Trophoblast cell (in vitro differentiated cells and primary cell): Measurements from ENCODE around the gene PSD4.
A peak's percentile ranks its signal among the peaks of the same experiment; 100 is the strongest.

ENCODE experiments used
- DNase-seq, 2 donors: peaks; one replicate each; pipeline ENCODE4 v3.0.0-alpha.2; 2016
- H2AFZ ChIP-seq: 2 replicates; pipeline ENCODE4 v1.6.1; 2013; ENCODE audit warnings: low read length, moderate library complexity, mild to moderate bottlenecking; ENCODE audit not compliant: insufficient read depth, poor library complexity
- H2AK5ac ChIP-seq: 2 replicates; pipeline ENCODE4 v1.6.1; 2013; ENCODE audit warnings: mild to moderate bottlenecking, low read length
- H2BK120ac ChIP-seq: 2 replicates; pipeline ENCODE4 v1.6.1; 2013; ENCODE audit warnings: low read length, mild to moderate bottlenecking, moderate library complexity; ENCODE audit not compliant: insufficient read depth, poor library complexity
- H2BK12ac ChIP-seq: 2 replicates; pipeline ENCODE4 v1.6.1; 2013; ENCODE audit warnings: mild to moderate bottlenecking, low read length, moderate library complexity
- H2BK5ac ChIP-seq: 2 replicates; pipeline ENCODE4 v1.6.1; 2013; ENCODE audit warnings: low read length, low read depth, moderate library complexity, mild to moderate bottlenecking; ENCODE audit not compliant: poor library complexity
- H3K14ac ChIP-seq: 2 replicates; pipeline ENCODE4 v1.6.1; 2013; ENCODE audit warnings: mild to moderate bottlenecking, low read length
- H3K18ac ChIP-seq: 2 replicates; pipeline ENCODE4 v1.6.1; 2013; ENCODE audit warnings: mild to moderate bottlenecking, low read length
- H3K23ac ChIP-seq: 2 replicates; pipeline ENCODE4 v1.6.1; 2013; ENCODE audit warnings: low read length
- H3K27ac ChIP-seq: 2 replicates; pipeline ENCODE4 v1.5.1; 2013; ENCODE audit warnings: low read depth, mild to moderate bottlenecking, inconsistent platforms, low read length, moderate library complexity
- H3K27me3 ChIP-seq: 2 replicates; pipeline ENCODE4 v1.6.1; 2013; ENCODE audit warnings: inconsistent platforms, mild to moderate bottlenecking, low read length, moderate library complexity; ENCODE audit not compliant: insufficient read depth
- H3K36me3 ChIP-seq, 2 experiments: 1 replicate in 1 of 2; 2 replicates in 1 of 2; pipeline ENCODE4 v1.6.1; 2013; ENCODE audit warnings: low read length in 2 of 2, mild to moderate bottlenecking in 2 of 2, moderate library complexity in 1 of 2; ENCODE audit not compliant: insufficient read depth in 2 of 2, control insufficient read depth in 1 of 2
- H3K4ac ChIP-seq: 2 replicates; pipeline ENCODE4 v1.6.1; 2013; ENCODE audit warnings: low read depth, mild to moderate bottlenecking, low read length, moderate library complexity
- H3K4me1 ChIP-seq, 2 experiments: 1 replicate in 1 of 2; 2 replicates in 1 of 2; pipeline ENCODE4 v1.6.1; 2013; ENCODE audit warnings: low read length in 2 of 2, mild to moderate bottlenecking in 2 of 2, moderate library complexity in 1 of 2; ENCODE audit not compliant: insufficient read depth in 2 of 2, control insufficient read depth in 1 of 2
- H3K4me2 ChIP-seq: 2 replicates; pipeline ENCODE4 v1.6.1; 2013; ENCODE audit warnings: inconsistent platforms, mild to moderate bottlenecking, low read length, moderate library complexity
- H3K4me3 ChIP-seq: 2 replicates; pipeline ENCODE4 v1.5.1; 2013; ENCODE audit warnings: mild to moderate bottlenecking, low read depth, low read length, inconsistent platforms
- H3K79me1 ChIP-seq: one replicate; pipeline ENCODE4 v1.6.1; 2013; ENCODE audit warnings: low read length
- H3K79me2 ChIP-seq: 2 replicates; pipeline ENCODE4 v1.6.1; 2013; ENCODE audit warnings: low read length, mild to moderate bottlenecking; ENCODE audit not compliant: control insufficient read depth, insufficient read depth, poor library complexity
- H3K9ac ChIP-seq: 2 replicates; pipeline ENCODE4 v1.6.1; 2013; ENCODE audit warnings: mild to moderate bottlenecking, low read length
- H3K9me3 ChIP-seq: 2 replicates; pipeline ENCODE4 v1.6.1; 2013; ENCODE audit warnings: low read depth, mild to moderate bottlenecking, control low read depth, inconsistent platforms, low read length; ENCODE audit not compliant: insufficient read depth
- H4K12ac ChIP-seq: 2 replicates; pipeline ENCODE4 v1.6.1; 2013; ENCODE audit warnings: low read depth, mild to moderate bottlenecking, low read length, moderate library complexity
- H4K8ac ChIP-seq: 2 replicates; pipeline ENCODE4 v1.6.1; 2013; ENCODE audit warnings: low read depth, mild to moderate bottlenecking, low read length, moderate library complexity
- H4K91ac ChIP-seq: one replicate; pipeline ENCODE4 v1.6.1; 2013; ENCODE audit warnings: low read depth, mild to moderate bottlenecking, low read length, moderate library complexity
- WGBS: extraction: QIAGEN DNeasy Blood & Tissue Kit; methylation state at CpG from one replicate; pipeline ENCODE4 v1.1.7; 2013; ENCODE audit warnings: missing lambda C conversion rate; ENCODE audit not compliant: insufficient read length, insufficient coverage; ENCODE audit errors: extremely low coverage; 5-methylcytosine and 5-hydroxymethylcytosine counted together

PSD4 gene

GRCh38 chr2:113182471-113183260, 8.9 kb downstream of the PSD4 start:
- no peak overlapping the region for H3K4ac ChIP-seq
- H4K91ac ChIP-seq = no peak overlapping the region
- H3K4me2 ChIP-seq = no peak overlapping the region
- no peak overlapping the region for H2BK120ac ChIP-seq
- no peak overlapping the region for H4K8ac ChIP-seq
- H3K79me2 ChIP-seq = no peaks in the 10 kb centered on the region
- no peak overlapping the region for H2AK5ac ChIP-seq
- H3K79me1 ChIP-seq = peaks cover 17% of the 10 kb centered on the region
- no peak overlapping the region for H3K4me3 ChIP-seq
- H3K4me1 ChIP-seq = peaks cover 19 to 26% of the 10 kb centered on the region in 2 experiments
- no peak overlapping the region for H2BK12ac ChIP-seq
- peaks cover 10 to 15% of the 10 kb centered on the region in 2 experiments for H3K36me3 ChIP-seq
- no peak overlapping the region for H3K23ac ChIP-seq
- H4K12ac ChIP-seq = no peak overlapping the region
- no peak overlapping the region for H3K18ac ChIP-seq
- no peak overlapping the region for H3K9ac ChIP-seq
- peaks cover 1% of the 10 kb centered on the region for H3K9me3 ChIP-seq
- H2AFZ ChIP-seq = no peak overlapping the region
- no peak overlapping the region for H2BK5ac ChIP-seq
- no peaks in the 10 kb centered on the region for H3K27me3 ChIP-seq
- WGBS = no CpG with 5 or more reads among the region's 15 CpGs
- no peak overlapping the region for H3K14ac ChIP-seq
- H3K27ac ChIP-seq = no peak overlapping the region
- no peak for DNase-seq

- H3K9ac ChIP-seq = no peak overlapping the region
- H2AFZ ChIP-seq = no peak overlapping the region
- H4K12ac ChIP-seq = no peak overlapping the region
- H3K4me1 ChIP-seq = peaks cover 15 to 23% of the 10 kb centered on the region in 2 experiments
- peaks cover 16% of the 10 kb centered on the region for H3K79me1 ChIP-seq
- no CpG with 5 or more reads among the region's 8 CpGs for whole genome bisulfite sequencing
- no peak for DNase-seq
- H4K8ac ChIP-seq = no peak overlapping the region
- no peak overlapping the region for H3K18ac ChIP-seq
- no peak overlapping the region for H4K91ac ChIP-seq
- H3K27me3 ChIP-seq = no peaks in the 10 kb centered on the region
- no peak overlapping the region for H3K4me2 ChIP-seq
- H3K14ac ChIP-seq = peak overlapping the region; percentile 22
- no peak overlapping the region for H3K4ac ChIP-seq
- H2BK12ac ChIP-seq = no peak overlapping the region
- peaks cover 10 to 15% of the 10 kb centered on the region in 2 experiments for H3K36me3 ChIP-seq
- H3K27ac ChIP-seq = no peak overlapping the region
- no peak overlapping the region for H3K4me3 ChIP-seq
- peaks cover 1% of the 10 kb centered on the region for H3K9me3 ChIP-seq
- H2BK5ac ChIP-seq = no peak overlapping the region
- no peak overlapping the region for H2BK120ac ChIP-seq
- no peaks in the 10 kb centered on the region for H3K79me2 ChIP-seq
- no peak overlapping the region for H3K23ac ChIP-seq
- no peak overlapping the region for H2AK5ac ChIP-seq
Measured at GRCh38 chr2:113183264-113183663, 9.5 kb downstream of the PSD4 start.

- Histone ChIP-seq H3K79me2 (no peaks in the 10 kb centered on the region), H2BK120ac (no peak overlapping the region), H3K9ac (no peak overlapping the region), H3K27ac (no peak overlapping the region), H3K14ac (no peak overlapping the region), H4K91ac (no peak overlapping the region), H3K27me3 (no peaks in the 10 kb centered on the region), H3K9me3 (peaks cover 1% of the 10 kb centered on the region), H2AK5ac (no peak overlapping the region), H3K18ac (no peak overlapping the region), H2BK5ac (no peak overlapping the region), H3K23ac (no peak overlapping the region), H3K4me3 (no peak overlapping the region), H3K79me1 (peaks cover 13% of the 10 kb centered on the region), H3K36me3 (peaks cover 10 to 15% of the 10 kb centered on the region in 2 experiments), H2AFZ (no peak overlapping the region), H3K4me2 (no peak overlapping the region), H4K12ac (no peak overlapping the region), H3K4ac (no peak overlapping the region), H2BK12ac (no peak overlapping the region), H3K4me1 (peaks cover 12 to 20% of the 10 kb centered on the region in 2 experiments), H4K8ac (no peak overlapping the region)
- DNase-seq = no peak
- WGBS = no CpG with 5 or more reads among the region's 2 CpGs
Measured at GRCh38 chr2:113183703-113184102, 9.9 kb downstream of the PSD4 start.

- Histone ChIP-seq H3K9me3 (peaks cover 1% of the 10 kb centered on the region), H3K9ac (no peak overlapping the region), H3K4me3 (no peak overlapping the region), H3K4ac (no peak overlapping the region), H2BK5ac (no peak overlapping the region), H4K12ac (no peak overlapping the region), H4K91ac (no peak overlapping the region), H3K18ac (peak overlapping the region; percentile 62), H3K27me3 (no peaks in the 10 kb centered on the region), H3K79me2 (no peaks in the 10 kb centered on the region), H2AFZ (no peak overlapping the region), H3K79me1 (peaks cover 8% of the 10 kb centered on the region), H3K36me3 (peaks cover 10 to 15% of the 10 kb centered on the region in 2 experiments), H4K8ac (no peak overlapping the region), H3K27ac (no peak overlapping the region), H3K23ac (no peak overlapping the region), H3K14ac (no peak overlapping the region), H3K4me2 (no peak overlapping the region), H2BK120ac (no peak overlapping the region), H2AK5ac (no peak overlapping the region), H3K4me1 (peaks cover 7 to 15% of the 10 kb centered on the region in 2 experiments), H2BK12ac (peak overlapping the region; percentile 28)
- no peak for DNase-seq
- WGBS = no CpG with 5 or more reads among the region's 8 CpGs
Measured at GRCh38 chr2:113184531-113185230, 10.9 kb downstream of the PSD4 start.
